ENCODE results near the gene NECAB3.

DNA sequence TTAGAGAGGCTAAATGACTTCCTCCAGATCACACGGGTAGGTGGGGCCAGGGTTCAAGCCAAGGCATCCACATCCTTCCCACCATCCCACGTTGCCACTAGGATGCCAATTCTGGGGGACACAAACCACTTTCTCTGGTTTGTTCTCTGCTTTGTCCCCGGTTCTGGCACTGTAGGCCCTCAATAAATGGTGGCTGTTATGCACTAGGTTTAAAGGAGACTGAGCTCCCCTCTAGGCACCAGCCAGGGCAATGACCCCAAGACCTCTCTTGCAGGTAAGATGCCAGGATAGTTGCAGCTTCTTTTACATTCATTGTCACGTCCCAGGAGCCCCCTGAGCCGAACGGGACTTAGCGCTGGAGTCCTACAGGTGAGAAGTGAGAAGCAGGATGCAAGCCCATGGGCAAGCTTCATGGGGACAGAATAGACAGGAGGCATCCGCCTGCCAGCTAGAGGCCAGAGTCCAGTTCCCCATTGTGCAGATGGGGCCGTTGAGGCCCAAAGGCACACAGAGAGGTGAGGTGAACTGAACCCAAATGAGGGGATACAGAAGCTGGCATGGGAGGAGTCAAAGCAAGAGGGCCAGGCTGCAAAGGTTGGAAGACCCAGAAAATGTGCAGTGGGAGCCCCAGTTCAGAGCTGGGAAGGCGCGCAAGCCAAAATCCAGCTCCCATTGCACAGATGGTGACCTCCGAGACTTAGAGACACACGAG, 45.2 kb upstream of the NECAB3 start:
- no peak for TF ChIP-seq POLR2A (IDR thresholded peaks at IDR 0.05)
- TF ChIP-seq, protein P1, sequence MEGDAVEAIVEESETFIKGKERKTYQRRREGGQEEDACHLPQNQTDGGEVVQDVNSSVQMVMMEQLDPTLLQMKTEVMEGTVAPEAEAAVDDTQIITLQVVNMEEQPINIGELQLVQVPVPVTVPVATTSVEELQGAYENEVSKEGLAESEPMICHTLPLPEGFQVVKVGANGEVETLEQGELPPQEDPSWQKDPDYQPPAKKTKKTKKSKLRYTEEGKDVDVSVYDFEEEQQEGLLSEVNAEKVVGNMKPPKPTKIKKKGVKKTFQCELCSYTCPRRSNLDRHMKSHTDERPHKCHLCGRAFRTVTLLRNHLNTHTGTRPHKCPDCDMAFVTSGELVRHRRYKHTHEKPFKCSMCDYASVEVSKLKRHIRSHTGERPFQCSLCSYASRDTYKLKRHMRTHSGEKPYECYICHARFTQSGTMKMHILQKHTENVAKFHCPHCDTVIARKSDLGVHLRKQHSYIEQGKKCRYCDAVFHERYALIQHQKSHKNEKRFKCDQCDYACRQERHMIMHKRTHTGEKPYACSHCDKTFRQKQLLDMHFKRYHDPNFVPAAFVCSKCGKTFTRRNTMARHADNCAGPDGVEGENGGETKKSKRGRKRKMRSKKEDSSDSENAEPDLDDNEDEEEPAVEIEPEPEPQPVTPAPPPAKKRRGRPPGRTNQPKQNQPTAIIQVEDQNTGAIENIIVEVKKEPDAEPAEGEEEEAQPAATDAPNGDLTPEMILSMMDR (IDR thresholded peaks at IDR 0.05): no peak

Measured in esophagus squamous epithelium (tissue), 4 donors.